Measurements from ENCODE around the gene MACROD2. TPM values are rescaled to one million over a fixed set of nuclear protein-coding genes. Genes with fewer than 3 reads are reported as not detected.

The MACROD2 gene
- total RNA-seq, 4 donors from 2014 or later: 4.6 to 33.0 (median 8.3) TPM

DNA sequence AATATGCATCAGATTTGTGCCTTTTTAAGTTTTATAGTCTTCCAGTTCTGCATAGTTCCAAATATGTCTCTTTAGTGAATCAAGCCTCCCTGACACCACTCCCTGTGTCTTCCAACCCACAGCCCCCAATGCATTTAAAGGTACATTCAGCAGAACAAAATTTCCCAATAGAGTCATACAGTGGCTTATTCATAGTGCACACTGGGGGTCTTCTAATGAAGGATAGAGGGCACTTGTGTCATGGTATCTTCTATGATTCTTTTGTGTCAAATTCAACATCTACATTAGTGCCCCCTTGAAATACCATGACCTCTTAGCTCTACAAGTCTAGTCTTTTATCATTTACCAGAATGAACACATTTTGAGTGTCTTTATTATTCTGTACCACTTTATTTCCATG, 308.3 kb downstream of the MACROD2 start:
- Histone ChIP-seq H3K4me3 (no peak overlapping the region), H3K27me3 (no peaks in the 10 kb centered on the region), H3K4me1 (peaks cover 0 to 13% (median 7%) of the 10 kb centered on the region in 4 donors), H3K9me3 (no peaks in the 10 kb centered on the region), H3K27ac (no peak overlapping the region), H3K36me3 (no peaks in the 10 kb centered on the region)
- in situ Hi-C loops (cut with MboI; ENCODE audit: low pct_ligation_motif_present in 1 of 4, low pct_unique_long_range_greater_than_20kb in 1 of 4, low sequenced_read_pairs in 3 of 4) (no loop called here), intact Hi-C loops (cut with DNase I; ENCODE audit: low total_unique reads) (no loop called here)
- TF ChIP-seq EP300 (IDR thresholded peaks at IDR 0.05; ENCODE audit: low read depth) (no peak), POLR2AphosphoS5 (IDR thresholded peaks at IDR 0.05) (no peak)
- DNase-seq: no peak

DNA sequence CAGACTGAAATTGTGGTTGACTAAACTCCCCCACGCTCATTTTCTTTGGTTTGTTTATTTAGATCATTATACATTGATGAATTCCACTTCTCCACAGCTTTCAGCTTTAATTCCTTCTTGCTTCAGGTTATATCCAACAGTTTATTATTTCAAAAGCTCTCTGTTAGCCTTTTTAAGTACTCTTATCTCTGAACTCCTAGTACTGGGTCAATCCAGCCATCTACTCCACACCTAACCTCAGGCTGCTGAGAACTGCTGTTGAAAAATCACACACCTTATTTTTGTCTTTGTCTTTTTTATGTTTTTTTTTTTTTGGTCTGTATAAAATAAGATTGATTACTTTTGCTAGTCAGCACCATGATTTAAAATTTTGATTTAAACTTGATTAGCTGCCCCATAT, 309.2 kb downstream of the MACROD2 start:
- no peak for DNase-seq
- no peaks in the 10 kb centered on the region for H3K27me3 ChIP-seq
- no peaks in the 10 kb centered on the region for H3K36me3 ChIP-seq
- 61 to 100% methylated on average over 1 of the region's 1 CpG for WGBS, 2 donors (ENCODE audit: low coverage in 1 of 2)
- H3K9me3 ChIP-seq: no peaks in the 10 kb centered on the region
- no peak overlapping the region for H3K4me3 ChIP-seq
- no peak overlapping the region for H3K27ac ChIP-seq
- intact Hi-C loops (cut with DNase I; ENCODE audit: low total_unique reads) (no loop called here), in situ Hi-C loops (cut with MboI; ENCODE audit: low pct_ligation_motif_present in 1 of 4, low pct_unique_long_range_greater_than_20kb in 1 of 4, low sequenced_read_pairs in 3 of 4) (no loop called here)
- peaks cover 0 to 13% (median 7%) of the 10 kb centered on the region in 4 donors for H3K4me1 ChIP-seq
- no peak for TF ChIP-seq POLR2A (IDR thresholded peaks at IDR 0.05)
- no peak for TF ChIP-seq POLR2AphosphoS5 (IDR thresholded peaks at IDR 0.05)
- TF ChIP-seq, protein P1, sequence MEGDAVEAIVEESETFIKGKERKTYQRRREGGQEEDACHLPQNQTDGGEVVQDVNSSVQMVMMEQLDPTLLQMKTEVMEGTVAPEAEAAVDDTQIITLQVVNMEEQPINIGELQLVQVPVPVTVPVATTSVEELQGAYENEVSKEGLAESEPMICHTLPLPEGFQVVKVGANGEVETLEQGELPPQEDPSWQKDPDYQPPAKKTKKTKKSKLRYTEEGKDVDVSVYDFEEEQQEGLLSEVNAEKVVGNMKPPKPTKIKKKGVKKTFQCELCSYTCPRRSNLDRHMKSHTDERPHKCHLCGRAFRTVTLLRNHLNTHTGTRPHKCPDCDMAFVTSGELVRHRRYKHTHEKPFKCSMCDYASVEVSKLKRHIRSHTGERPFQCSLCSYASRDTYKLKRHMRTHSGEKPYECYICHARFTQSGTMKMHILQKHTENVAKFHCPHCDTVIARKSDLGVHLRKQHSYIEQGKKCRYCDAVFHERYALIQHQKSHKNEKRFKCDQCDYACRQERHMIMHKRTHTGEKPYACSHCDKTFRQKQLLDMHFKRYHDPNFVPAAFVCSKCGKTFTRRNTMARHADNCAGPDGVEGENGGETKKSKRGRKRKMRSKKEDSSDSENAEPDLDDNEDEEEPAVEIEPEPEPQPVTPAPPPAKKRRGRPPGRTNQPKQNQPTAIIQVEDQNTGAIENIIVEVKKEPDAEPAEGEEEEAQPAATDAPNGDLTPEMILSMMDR (IDR thresholded peaks at IDR 0.05): no peak
- TF ChIP-seq EP300 (IDR thresholded peaks at IDR 0.05; ENCODE audit: low read depth): no peak

DNA sequence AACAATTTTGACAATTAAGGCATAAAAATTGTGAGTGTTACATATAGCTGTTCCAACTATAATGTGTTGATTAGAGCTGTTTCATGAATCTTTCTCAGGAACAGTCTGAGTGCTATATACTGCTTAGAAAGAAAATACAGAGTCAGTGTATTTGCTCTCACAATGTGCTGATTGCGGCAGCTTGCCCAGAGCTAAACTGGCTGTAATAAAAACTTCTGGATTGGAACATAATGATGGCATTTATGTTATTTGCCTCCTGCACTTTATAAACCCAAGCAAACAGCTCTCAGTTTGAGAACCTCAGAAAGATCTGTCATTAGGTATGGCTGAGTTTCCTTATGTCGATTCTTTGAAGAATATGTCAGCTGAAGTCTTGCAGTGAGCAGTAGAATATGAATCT, 312.6 kb downstream of the MACROD2 start:
- 42% methylated on average over 1 to 2 of the region's 2 CpGs for WGBS, 2 donors (ENCODE audit: low coverage in 1 of 2)

DNA sequence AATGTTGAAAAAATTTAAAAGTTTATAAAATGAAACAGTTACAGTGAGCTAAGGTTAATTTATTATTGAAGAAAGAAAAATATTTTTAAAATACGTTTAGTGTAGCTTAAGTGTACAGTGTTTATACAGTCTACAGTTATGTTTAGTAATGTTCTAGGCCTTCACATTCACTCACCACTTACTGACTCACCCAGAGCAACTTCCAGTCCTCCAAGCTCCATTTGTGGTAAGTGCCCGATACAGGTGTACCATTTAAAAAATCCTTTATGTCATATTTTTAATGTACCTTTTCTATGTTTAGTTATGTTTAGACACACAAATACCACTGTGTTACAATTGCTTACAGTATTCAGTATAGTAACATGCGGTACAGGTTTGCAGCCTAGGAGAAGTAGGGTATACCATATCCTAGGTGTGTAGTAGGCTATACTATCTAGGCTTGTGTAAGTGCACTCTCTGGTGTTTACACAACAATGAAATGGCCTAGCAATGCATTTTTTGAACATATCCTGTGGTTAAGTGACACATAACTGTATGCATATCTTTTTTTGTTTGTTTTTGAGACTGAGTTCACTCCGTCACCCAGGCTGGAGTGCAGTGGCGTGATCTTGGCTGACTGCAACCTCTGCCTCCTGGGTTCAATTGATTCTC, 315.8 kb downstream of the MACROD2 start:
- in situ Hi-C loops (cut with MboI; ENCODE audit: low pct_ligation_motif_present in 1 of 4, low pct_unique_long_range_greater_than_20kb in 1 of 4, low sequenced_read_pairs in 3 of 4): no loop called here
- Histone ChIP-seq H3K4me1 (peaks cover 0 to 13% (median 8%) of the 10 kb centered on the region in 4 donors), H3K4me3 (no peak overlapping the region), H3K36me3 (no peaks in the 10 kb centered on the region), H3K9me3 (no peaks in the 10 kb centered on the region), H3K27me3 (no peaks in the 10 kb centered on the region), H3K27ac (no peak overlapping the region)
- intact Hi-C loops (cut with DNase I; ENCODE audit: low total_unique reads): no loop called here
- 79 to 92% methylated on average over 5 of the region's 5 CpGs for WGBS, 2 donors (ENCODE audit: low coverage in 1 of 2)
- DNase-seq: no peak
- TF ChIP-seq, protein P1 (IDR thresholded peaks at IDR 0.05): no peak
- no peak for TF ChIP-seq POLR2A (IDR thresholded peaks at IDR 0.05)
- no peak for TF ChIP-seq EP300 (IDR thresholded peaks at IDR 0.05; ENCODE audit: low read depth)
- TF ChIP-seq POLR2AphosphoS5 (IDR thresholded peaks at IDR 0.05): no peak

More for the DNA sequence above, 312.6 kb downstream of the MACROD2 start:
- Histone ChIP-seq H3K4me3 (no peak overlapping the region), H3K27me3 (no peaks in the 10 kb centered on the region), H3K9me3 (no peaks in the 10 kb centered on the region), H3K27ac (peak overlapping the region in 2 of 4 donors; percentile 4 to 9), H3K4me1 (peaks cover 0 to 13% (median 8%) of the 10 kb centered on the region in 4 donors), H3K36me3 (no peaks in the 10 kb centered on the region)
- no peak for TF ChIP-seq EP300 (IDR thresholded peaks at IDR 0.05; ENCODE audit: low read depth)
- no peak for TF ChIP-seq POLR2A (IDR thresholded peaks at IDR 0.05)
- TF ChIP-seq, protein P1 (IDR thresholded peaks at IDR 0.05): no peak
- TF ChIP-seq POLR2AphosphoS5 (IDR thresholded peaks at IDR 0.05): no peak
- DNase-seq: peak; percentile 15
- in situ Hi-C loops (cut with MboI; ENCODE audit: low pct_ligation_motif_present in 1 of 4, low pct_unique_long_range_greater_than_20kb in 1 of 4, low sequenced_read_pairs in 3 of 4): no loop called here
- intact Hi-C loops (cut with DNase I; ENCODE audit: low total_unique reads): no loop called here

DNA sequence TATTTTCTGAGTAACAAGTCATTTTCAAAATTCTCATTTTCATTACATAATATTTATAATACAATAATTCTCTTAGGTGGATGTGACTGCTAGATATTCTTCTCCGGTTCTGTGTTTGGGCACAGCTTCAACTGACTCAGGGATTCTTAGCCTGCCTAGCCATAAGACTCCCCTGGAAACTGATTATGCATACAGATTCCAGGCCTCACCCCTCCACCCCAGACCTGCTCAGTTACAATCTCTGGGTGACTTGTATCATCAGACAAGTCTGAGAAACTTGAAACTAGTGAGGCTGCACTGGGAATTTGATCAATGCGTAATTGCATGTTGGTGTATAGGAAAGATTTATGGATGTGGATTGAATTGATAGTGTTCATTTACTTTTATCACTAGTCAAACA, 316.7 kb downstream of the MACROD2 start:
- Histone ChIP-seq H3K9me3 (no peaks in the 10 kb centered on the region), H3K4me3 (no peak overlapping the region), H3K36me3 (no peaks in the 10 kb centered on the region), H3K27me3 (no peaks in the 10 kb centered on the region), H3K27ac (no peak overlapping the region), H3K4me1 (peaks cover 0 to 13% (median 8%) of the 10 kb centered on the region in 4 donors)
- DNase-seq: no peak
- TF ChIP-seq, protein P1 (IDR thresholded peaks at IDR 0.05): no peak
- TF ChIP-seq EP300 (IDR thresholded peaks at IDR 0.05; ENCODE audit: low read depth): no peak
- TF ChIP-seq POLR2AphosphoS5 (IDR thresholded peaks at IDR 0.05): no peak
- no peak for TF ChIP-seq POLR2A (IDR thresholded peaks at IDR 0.05)
- WGBS, 2 donors (ENCODE audit: low coverage in 1 of 2): 66 to 76% methylated on average over 2 of the region's 2 CpGs
- in situ Hi-C loops (cut with MboI; ENCODE audit: low pct_ligation_motif_present in 1 of 4, low pct_unique_long_range_greater_than_20kb in 1 of 4, low sequenced_read_pairs in 3 of 4): no loop called here
- intact Hi-C loops (cut with DNase I; ENCODE audit: low total_unique reads): no loop called here
